NCI-H1048 (cell line): ENCODE data around the gene ATP13A3.

Source experiments
- DNase-seq: peaks from one replicate; lab custom pipeline; 2025; lab: John Stamatoyannopoulos, UW

Gene ATP13A3

DNA sequence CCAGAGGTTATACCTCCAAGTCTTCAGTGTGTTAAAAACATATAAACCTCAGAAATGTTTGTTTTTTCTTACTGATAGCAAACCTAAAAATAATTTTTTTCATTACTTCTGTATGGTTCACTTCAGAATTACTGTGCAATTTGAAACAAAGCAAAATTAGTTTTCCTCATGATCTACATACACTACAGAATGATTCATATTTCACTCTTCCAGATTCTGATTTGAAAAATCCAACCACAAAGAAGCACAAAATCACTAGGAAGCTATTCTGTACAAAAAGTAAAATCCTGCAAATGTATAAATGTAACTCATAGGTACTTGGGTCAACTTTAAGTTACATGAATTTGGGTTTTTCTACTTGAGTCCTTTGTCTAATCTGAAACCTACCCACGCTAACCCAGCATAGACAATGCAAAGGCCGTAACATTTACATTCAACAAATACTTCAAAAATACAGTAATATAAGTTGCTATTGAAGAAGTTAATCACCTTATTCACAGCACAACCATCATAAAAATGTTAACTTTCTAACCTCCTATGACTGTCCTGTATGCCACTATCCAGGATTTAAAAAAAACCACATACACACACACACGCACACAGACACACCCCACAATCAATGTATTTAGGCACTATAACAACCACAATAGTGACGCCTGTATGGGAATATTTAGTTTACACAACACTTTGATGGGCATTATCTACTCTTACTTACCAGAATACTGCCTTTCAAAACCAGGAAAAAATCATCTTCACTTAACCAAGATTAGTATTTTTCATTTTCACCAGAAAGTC lies 11.5 kb downstream of the ATP13A3 start:
- no peak for DNase-seq

DNA sequence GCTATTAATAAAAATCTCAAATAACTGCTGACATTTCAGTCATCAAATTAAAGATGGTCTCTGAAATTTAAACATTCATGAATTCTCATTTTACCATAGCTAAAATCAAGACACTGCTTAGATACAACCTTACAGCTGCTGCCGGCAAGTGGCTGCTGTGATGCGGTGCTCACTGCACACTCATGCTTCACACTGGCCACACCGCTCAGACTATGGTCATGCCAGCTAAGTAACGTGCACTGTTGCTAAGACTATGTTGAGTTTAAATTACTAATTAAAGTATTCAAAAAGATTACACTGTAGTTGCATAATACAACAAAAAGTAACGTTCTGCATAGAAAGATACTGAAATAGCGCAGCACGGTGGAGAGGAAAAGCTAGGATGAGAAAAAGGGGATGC lies 12.1 kb downstream of the ATP13A3 start:
- no peak for DNase-seq

DNA sequence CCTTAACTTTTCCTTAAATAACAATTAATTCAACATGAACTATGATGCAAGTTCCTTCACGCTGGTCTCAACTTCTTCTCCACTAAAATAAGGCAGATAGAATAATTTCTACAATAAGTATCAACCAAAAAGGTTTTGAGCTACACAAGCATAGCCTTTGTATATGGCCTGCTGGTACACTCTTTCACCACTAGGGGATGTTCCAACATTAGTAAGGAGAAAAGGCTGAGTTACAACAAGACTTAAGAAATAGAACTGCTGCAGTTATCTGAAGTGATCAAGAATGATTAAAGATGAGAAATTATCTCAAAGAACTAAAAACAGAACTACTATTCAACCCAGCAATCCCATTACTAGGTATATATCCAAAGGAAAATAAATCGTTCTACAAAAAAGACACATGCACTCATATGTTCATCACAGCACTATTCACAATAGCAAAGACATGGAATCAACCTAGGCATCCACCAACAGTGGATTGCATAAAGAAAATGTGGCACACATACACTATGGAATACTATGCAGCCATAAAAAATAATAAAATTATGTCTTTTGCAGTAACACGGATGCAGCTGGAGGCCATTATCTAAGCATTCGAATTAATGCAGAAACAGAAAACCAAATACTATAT lies 14.4 kb downstream of the ATP13A3 start:
- no peak for DNase-seq

DNA sequence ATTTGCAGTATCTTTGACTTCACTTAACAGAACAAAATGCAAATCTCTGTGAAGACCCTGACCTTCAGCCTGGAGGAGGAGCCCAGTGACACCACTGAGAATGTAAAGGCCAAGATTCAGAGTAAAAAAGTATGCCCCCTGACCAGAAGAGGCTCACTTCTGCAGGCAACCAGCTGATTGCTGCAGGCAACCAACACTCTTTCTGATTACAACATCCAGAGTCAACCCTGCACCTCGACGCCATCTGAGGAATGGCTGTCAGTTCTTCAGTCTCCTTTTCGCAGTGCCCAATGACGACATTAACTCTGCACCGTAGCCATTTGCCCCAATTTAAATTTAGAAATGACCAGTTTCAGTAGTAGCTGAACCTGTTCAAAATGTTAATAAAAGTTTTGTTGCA lies 14.9 kb downstream of the ATP13A3 start:
- DNase-seq = no peak

DNA sequence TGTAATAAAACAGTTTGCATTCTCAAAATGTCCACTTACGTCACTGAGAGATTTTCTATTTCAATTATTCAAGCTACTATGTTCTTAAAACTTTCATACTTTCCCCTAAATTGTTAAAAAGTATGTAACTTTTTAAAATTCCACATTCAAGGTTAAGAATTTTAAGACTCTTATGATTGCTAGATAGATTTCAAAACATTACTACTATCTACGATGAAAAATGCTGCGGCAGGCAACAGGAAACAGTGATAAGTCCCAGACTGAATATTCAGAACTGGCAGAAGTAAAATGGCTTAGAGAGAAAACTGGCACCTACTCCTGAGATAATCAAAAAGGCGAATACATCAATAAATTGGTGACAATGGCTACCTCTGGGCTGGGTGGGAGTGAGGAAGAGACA lies 16.2 kb downstream of the ATP13A3 start:
- DNase-seq = no peak

DNA sequence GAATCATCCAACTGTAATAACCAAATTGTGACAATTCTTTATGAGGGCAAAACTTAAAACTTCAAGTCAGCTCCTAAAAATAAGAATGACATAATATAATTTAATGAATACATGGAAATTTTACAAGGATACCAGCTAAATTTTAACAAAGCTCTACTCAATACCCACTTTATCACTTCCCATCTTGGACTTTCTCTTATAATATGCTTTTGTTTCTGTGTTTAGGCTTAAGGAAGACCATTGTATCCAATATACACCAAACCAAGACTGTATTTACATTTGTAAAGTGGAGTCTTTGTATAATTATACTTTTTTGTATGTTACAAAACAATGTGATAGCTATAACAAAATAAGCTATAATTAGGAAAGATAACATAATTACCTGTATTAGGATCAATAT lies 16.8 kb downstream of the ATP13A3 start:
- no peak for DNase-seq

DNA sequence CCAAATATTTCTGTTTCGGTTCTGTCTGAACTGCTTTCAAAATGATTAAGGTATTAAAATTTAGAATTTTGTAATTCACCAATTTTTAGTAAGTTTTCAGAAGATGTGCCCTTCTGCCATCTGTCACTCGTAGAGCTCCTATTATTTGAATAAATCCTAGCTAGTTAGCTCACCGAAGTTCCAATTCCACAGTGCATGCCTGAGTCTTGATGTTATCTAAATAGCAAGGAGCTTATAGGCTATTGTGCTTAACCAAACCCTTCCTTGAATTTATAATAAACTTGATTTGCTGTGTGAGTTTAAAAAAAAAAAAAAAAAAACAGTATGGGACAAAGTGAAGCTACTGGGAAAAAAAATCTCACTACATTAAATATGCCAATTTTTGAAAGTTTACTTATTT lies 18.7 kb downstream of the ATP13A3 start:
- DNase-seq = no peak

DNA sequence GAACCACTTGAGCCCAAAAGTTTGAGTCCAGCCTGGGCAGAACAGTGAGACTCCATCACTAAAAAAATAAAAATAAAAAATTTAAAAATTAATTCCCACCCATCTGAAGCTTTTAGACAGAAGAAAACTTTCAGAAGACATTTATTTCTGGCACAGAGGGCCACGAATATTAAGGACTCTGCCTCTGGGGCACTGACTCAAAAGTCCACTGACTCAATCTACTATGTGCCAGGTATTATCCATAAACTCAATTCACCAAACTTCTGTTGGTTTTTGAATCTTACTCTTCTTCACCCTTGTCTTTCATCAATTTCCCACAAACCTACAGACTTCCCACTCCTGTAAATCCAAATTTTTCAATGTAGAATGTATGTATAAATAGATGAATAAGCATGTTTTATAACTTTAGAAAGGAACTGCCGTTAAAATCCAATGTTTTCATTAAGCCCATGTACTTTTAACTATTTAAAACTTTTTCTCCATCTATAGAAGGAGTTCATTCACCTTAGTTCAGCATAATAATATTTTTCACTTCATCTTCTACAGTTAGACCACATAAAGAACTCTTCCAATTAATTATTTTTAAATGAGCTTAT lies 19.9 kb downstream of the ATP13A3 start:
- no peak for DNase-seq

DNA sequence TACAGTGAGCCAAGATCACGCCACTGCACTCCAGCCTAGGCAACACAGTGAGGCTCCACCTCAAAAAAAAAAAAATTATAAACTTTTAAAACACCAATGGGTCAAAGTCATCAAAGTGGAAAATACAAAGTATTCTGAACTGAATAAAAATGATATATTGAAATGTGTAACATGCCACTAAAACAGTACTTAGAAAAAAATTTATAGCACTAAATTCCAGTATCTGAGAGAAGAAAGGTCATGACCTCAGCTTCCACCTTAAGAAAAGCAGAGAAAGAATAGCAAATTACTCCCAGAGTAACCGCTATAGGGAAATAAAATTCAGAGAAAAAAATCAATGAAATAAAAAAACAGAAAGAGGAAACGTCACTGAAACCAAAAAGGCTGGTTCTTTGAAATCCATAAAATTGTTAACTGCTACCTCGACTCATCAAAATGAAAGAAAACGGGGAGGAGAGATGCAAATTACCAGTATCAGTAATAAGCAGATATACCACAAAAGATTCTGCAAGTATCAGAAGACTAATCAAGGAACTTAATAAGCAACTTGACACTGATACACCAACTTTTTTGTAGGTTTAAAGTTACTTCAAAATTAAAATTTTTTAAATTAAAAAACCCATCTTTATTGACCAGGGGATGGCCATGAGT lies 20.8 kb downstream of the ATP13A3 start:
- no peak for DNase-seq

DNA sequence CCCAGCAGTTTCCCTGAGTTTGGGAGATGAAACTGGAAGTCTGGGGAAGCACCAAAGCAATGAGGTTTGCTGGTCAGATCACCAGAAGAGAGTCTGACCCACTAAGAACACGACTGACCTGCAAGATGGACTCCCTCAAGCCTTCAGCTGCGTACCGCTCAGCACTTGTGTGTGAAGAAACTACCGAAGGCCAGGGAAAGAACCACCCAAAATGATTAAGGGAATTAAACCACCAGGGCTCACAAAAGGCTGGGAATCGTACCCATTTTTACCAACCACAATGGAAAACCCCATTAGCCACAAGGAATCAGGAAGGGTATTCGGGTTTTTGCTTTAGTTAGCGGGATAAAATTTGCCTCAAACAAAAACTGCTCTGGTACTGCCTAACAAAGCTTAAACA lies 21.6 kb downstream of the ATP13A3 start:
- no peak for DNase-seq

DNA sequence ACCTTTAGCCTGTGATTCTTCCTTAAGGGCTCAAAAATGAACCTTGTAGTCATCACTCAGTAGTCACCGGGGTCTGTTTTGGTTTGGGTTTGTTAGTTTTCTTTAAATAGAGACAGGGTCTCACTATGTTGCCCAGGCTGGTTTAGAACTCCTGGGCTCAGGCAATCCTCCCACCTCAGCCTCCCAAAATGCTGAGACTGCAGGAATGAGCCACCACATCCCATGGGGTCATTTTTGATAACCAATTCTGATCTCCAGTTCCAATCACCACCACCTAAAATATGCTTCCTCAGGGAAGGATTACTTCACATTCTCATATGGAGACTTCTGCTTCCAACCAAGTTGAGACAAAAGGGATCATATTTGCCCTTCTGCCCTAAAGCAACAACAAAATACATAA lies 22.1 kb downstream of the ATP13A3 start:
- no peak for DNase-seq

DNA sequence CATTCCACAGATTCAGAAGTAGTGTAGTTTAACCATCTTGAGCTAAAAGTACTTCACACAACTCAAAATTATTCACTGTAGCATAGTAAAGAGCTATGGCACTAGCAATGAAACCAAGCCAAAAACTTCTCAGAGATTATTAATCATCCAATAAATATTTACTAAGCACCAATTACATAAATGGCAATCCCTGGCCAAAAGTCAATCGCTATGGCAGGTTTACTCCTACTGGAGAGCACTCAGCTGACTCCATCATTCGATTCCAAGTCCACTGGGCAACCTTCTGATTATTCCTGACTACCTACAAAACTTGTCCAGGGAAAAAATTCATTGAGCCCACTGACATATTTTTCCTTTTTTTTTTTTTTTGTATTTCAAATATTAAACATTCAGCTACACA lies 23.9 kb downstream of the ATP13A3 start:
- DNase-seq = no peak

DNA sequence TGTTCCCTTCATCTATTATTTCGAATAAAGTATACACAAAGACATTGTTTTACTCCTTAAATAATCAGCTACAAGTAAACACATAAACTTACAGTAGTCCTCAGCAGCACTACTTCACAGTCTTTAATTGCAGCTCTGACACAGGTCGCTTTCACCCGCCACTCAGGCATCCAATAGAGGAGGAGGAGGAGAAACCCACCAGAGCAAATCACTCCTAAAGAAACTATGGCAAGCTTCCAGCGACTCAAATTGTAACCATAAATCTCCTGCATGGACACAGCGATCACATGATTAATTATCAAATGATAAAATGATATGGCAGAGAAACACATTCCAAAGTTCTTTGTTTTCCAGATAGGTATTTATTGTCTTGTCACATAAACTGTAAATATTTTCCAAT lies 26.2 kb downstream of the ATP13A3 start:
- no peak for DNase-seq

DNA sequence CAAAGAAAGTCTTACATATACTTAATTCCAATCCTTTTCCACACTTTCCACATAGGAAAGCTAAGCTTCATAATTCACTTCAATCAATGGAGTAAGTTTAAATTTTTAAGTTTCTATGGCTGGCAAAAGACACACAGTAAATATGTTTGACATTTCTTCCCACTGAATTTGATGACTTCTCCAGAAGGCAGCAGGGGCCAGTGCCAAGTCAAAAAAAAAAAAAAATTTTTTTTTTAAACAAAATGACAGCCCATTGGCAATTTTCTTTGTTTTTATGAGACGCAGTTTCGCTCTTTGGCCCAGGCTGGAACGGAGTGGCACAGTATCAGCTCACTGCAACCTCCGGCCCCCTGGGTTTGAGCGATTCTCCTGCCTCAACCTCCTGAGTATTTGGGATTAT lies 28.7 kb downstream of the ATP13A3 start:
- no peak for DNase-seq

DNA sequence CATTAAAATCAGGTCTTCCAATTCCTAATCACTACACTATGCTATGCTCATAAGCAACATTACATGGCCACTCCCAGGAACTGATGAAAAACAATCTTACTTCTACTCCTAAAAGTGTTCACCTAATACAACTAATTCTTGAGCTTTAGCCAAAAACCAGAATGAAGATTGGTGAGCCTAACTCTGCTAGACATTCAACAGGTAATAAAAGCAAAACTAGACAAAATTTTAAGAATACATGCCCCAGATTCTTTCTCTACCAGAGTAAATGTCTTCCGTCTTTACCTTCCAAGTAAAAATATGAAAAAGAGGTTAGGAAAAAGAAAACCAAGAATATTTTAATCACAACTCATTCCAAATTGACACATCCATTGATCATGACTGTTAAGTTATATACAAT lies 31.3 kb downstream of the ATP13A3 start:
- DNase-seq = no peak

DNA sequence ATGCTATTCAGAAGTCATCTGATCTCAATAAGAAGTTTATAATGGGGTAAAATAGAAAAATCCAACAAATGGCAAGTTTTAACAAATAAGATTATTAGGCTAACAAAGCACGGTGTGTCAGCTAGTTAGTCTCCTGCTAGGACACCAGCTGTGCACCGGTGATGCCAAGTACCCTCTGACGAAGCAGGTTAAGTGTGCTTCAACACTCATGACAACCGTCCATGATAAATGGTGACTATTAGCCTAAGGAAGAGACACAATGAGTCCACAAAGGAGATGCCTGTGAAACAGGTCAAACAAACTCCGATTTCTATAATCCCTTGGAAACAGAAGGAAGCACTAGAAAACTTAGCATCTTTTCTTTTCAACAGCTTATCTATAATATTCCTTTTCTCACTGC lies 36.5 kb downstream of the ATP13A3 start:
- DNase-seq = no peak

DNA sequence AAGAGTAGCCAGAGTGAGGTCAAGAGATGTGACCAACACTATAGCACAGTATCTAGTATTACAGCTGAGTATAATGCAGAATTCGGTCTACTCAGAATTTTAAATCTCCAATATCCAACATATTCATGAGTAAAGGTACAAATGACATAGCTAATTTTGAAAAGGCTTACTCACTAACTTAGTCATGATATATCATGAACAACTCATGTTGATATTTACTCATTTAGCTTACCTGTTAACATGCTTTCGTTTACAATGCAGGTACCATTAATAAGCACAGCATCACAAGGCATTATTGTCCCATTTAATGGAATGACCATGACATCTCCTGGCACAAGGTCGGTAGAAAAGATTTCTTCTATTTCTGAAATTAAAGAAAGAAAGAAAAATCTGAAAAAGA lies 36.9 kb downstream of the ATP13A3 start:
- DNase-seq = no peak

DNA sequence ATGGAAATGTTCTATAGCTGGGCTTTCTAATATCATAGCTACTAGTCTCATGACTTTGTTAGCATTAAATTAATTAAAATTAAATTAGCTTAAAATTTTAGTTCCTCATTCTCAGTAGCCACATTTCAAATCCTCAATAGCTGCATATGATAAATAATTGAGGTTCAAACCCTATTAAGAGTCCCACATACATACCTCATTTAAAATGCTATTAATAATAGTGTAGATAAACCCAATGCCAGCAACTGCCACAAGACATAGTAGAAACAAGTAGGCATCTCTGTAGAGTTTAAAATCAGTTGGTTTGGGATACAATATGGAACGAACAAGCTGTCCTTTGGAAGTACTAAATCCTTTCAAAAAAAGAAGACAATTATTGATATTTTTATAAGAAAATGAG lies 39.1 kb downstream of the ATP13A3 start:
- no peak for DNase-seq

DNA sequence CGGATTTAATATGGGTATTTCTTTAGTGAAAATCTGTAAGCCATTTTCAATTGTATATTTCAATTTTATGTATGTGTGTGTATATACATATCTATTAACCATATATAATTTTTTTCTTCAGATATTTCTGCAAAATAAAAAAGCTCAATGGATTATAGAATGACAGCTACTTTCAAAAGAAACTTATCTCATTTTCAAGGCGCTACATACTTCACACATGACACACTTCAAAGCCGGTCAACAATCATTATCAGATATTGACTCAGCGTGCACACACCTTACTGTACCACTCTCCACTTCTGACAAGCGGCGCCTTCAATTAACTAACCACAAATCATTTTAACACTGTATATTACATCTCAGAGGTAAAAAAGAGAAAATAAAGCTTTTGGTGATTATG lies 39.6 kb downstream of the ATP13A3 start:
- DNase-seq = no peak

DNA sequence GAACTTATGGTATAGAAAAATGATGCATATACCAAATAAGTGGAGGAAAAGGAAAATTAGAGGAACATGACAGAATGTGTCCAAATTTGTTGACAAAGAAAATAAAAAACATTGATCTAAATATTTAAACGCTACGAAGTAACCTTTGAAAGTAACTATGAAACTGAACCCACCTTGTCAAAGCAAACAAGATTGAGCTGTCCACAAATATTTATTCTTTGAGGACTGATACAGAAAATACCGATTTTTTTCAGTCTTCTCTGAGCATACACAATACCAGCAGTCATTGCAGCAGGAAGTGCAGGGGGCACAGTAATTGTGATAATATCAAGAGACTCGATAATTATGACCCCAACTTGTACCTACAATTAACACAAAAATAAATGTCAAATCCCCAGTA lies 40.0 kb downstream of the ATP13A3 start:
- no peak for DNase-seq

DNA sequence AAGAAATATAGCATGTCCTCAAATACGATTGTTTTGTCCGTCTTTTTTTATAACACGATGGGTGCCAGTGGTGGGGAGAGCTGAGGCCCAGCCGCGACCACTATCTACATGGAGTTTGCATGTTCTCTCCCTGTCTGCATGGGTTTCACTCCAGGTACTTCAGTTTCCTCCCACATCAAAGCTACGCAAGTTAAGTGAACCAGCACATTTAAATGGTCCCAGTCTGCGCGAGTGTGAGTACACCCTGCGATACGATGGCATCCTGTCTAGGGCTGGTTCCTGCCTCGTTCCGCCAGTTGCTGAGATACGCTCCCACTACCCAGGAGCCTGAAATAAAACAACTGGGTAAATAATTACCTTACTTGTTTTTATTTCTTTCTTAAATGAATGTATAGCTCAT lies 40.6 kb downstream of the ATP13A3 start:
- DNase-seq = no peak

DNA sequence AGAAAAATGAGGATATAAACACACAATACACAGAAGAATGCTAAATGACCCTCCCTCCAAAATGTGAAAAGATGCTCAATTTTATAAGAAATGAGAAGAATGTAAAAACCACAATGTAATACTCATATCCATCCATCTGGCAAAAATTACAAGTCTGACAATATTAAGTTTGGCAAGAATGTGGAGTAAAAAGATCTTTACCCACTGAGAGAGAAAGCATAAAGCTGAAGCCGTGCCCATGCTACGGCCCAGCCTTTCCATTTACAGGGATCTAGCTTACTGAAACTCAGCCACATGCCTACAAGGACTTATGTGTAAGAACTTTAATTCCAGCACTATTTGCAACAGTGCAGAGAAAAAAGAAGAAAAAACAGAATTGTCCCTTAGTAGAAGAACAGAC lies 42.9 kb downstream of the ATP13A3 start:
- DNase-seq = no peak

DNA sequence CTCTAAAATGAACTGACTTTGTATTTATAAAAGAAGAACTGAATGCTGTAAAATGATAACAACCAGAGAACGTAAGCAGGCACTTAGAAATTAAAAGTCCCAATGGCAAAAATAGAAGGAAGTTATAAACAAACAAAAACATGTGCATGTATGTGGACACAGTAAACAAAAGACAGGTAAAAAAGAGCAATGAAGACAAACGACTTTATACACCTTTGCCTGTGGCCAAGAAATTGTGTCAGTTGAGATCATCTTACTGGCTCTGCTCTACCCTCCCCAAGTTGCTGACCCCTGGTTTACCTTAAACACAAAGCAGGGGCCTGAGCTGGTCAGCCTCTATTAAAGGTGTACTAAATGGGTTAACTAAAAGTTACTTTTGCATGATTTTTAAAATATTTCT lies 46.0 kb downstream of the ATP13A3 start:
- DNase-seq = no peak
